ENCODE results near the gene MCMBP.

MCMBP gene

GRCh38 chr10:119782981-119783664 is 89.5 kb downstream of the MCMBP start:
- Histone ChIP-seq H2AFZ (ENCODE audit: low read depth, low read length) (no peak overlapping the region), H3K4me3 (ENCODE audit: low read depth in 1 of 2, low read length in 2 of 2) (no peak overlapping the region), H3K9ac (ENCODE audit: low read depth, low read length) (no peak overlapping the region), H3K27ac (ENCODE audit: low read length) (no peak overlapping the region), H4K20me1 (ENCODE audit: insufficient read depth, low read length) (peaks cover 2% of the 10 kb centered on the region; the same call in 1 of the 2 replicates), H3K9me3 (ENCODE audit: insufficient read depth, low read length, severe bottlenecking) (no peaks in the 10 kb centered on the region), H3K27me3 (ENCODE audit: insufficient read depth, low read length, poor library complexity) (no peaks in the 10 kb centered on the region), H3K36me3 (ENCODE audit: insufficient read depth, low read length) (no peaks in the 10 kb centered on the region), H3K4me1 (ENCODE audit: insufficient read depth, low read length) (peaks cover 30% of the 10 kb centered on the region), H3K4me2 (ENCODE audit: insufficient read depth, low read length) (no peak overlapping the region), H3K79me2 (ENCODE audit: insufficient read depth, low read length) (no peaks in the 10 kb centered on the region)
- DNase-seq: no peak
- no peak for ATAC-seq (ENCODE audit: insufficient read depth, low read depth)
- TF ChIP-seq CTCF (IDR thresholded peaks at IDR 0.05; ENCODE audit: borderline replicate concordance, extremely low read depth, low read length, poor library complexity, severe bottlenecking): no peak
- no peak for TF ChIP-seq EZH2 (IDR thresholded peaks at IDR 0.05; ENCODE audit: borderline replicate concordance, low read depth, low read length, severe bottlenecking)

- Histone ChIP-seq H3K4me2 (ENCODE audit: insufficient read depth, low read length) (no peak overlapping the region), H3K4me1 (ENCODE audit: insufficient read depth, low read length) (peaks cover 30% of the 10 kb centered on the region), H3K27me3 (ENCODE audit: insufficient read depth, low read length, poor library complexity) (no peaks in the 10 kb centered on the region), H3K4me3 (ENCODE audit: low read depth in 1 of 2, low read length in 2 of 2) (no peak overlapping the region), H3K9ac (ENCODE audit: low read depth, low read length) (no peak overlapping the region), H3K36me3 (ENCODE audit: insufficient read depth, low read length) (no peaks in the 10 kb centered on the region), H3K79me2 (ENCODE audit: insufficient read depth, low read length) (no peaks in the 10 kb centered on the region), H3K9me3 (ENCODE audit: insufficient read depth, low read length, severe bottlenecking) (no peaks in the 10 kb centered on the region), H4K20me1 (ENCODE audit: insufficient read depth, low read length) (no peaks in the 10 kb centered on the region; the same call in 1 of the 2 replicates), H2AFZ (ENCODE audit: low read depth, low read length) (no peak overlapping the region), H3K27ac (ENCODE audit: low read length) (no peak overlapping the region)
- DNase-seq (no peak), ATAC-seq (ENCODE audit: insufficient read depth, low read depth) (no peak)
- TF ChIP-seq CTCF (IDR thresholded peaks at IDR 0.05; ENCODE audit: borderline replicate concordance, extremely low read depth, low read length, poor library complexity, severe bottlenecking) (no peak), EZH2 (IDR thresholded peaks at IDR 0.05; ENCODE audit: borderline replicate concordance, low read depth, low read length, severe bottlenecking) (no peak)
Measured at GRCh38 chr10:119781498-119781897, 91.1 kb downstream of the MCMBP start.

GRCh38 chr10:119780879-119781480 is 91.7 kb downstream of the MCMBP start:
- H3K27me3 ChIP-seq (ENCODE audit: insufficient read depth, low read length, poor library complexity): no peaks in the 10 kb centered on the region
- H3K79me2 ChIP-seq (ENCODE audit: insufficient read depth, low read length): no peaks in the 10 kb centered on the region
- H3K36me3 ChIP-seq (ENCODE audit: insufficient read depth, low read length): no peaks in the 10 kb centered on the region
- no peak overlapping the region for H3K4me3 ChIP-seq (ENCODE audit: low read depth in 1 of 2, low read length in 2 of 2)
- H3K27ac ChIP-seq (ENCODE audit: low read length): no peak overlapping the region
- H3K4me1 ChIP-seq (ENCODE audit: insufficient read depth, low read length): peaks cover 29% of the 10 kb centered on the region
- ATAC-seq (ENCODE audit: insufficient read depth, low read depth): no peak
- H3K4me2 ChIP-seq (ENCODE audit: insufficient read depth, low read length): no peak overlapping the region
- H2AFZ ChIP-seq (ENCODE audit: low read depth, low read length): no peak overlapping the region
- no peak overlapping the region for H3K9ac ChIP-seq (ENCODE audit: low read depth, low read length)
- no peaks in the 10 kb centered on the region; the same call in 1 of the 2 replicates for H4K20me1 ChIP-seq (ENCODE audit: insufficient read depth, low read length)
- no peaks in the 10 kb centered on the region for H3K9me3 ChIP-seq (ENCODE audit: insufficient read depth, low read length, severe bottlenecking)
- TF ChIP-seq EZH2 (IDR thresholded peaks at IDR 0.05; ENCODE audit: borderline replicate concordance, low read depth, low read length, severe bottlenecking): no peak
- TF ChIP-seq CTCF (IDR thresholded peaks at IDR 0.05; ENCODE audit: borderline replicate concordance, extremely low read depth, low read length, poor library complexity, severe bottlenecking): no peak
- DNase-seq: no peak
